Stimulated activated naive CD8-positive, alpha-beta T cell treated with anti-CD3 and anti-CD28 coated beads, Interleukin-15, Interleukin-2, amounts not matched to agents 100 ng/mL and 50 ng/mL, for 24 hours (primary cell): ENCODE measurements around the gene GRIK1.

Source experiments
- H3K27ac Mint-ChIP-seq: one replicate; pipeline ENCODE4 v1.8.0; 2021; ENCODE audit warnings: mild to moderate bottlenecking, mixed read lengths
- H3K27me3 Mint-ChIP-seq: one replicate; pipeline ENCODE4 v1.8.0; 2021; ENCODE audit warnings: mixed read lengths
- H3K36me3 Mint-ChIP-seq: one replicate; pipeline ENCODE4 v1.8.0; 2021; ENCODE audit warnings: low read depth, mixed read lengths
- H3K4me1 Mint-ChIP-seq: one replicate; pipeline ENCODE4 v1.8.0; 2021; ENCODE audit warnings: low read depth, mixed read lengths
- H3K4me3 Mint-ChIP-seq: one replicate; pipeline ENCODE4 v1.8.0; 2021; ENCODE audit warnings: mild to moderate bottlenecking, mixed read lengths
- H3K9me3 Mint-ChIP-seq: one replicate; pipeline ENCODE4 v1.8.0; 2021; ENCODE audit warnings: mixed read lengths

GRIK1 gene

GRCh38 chr21:29940991-29941390 lies 1.2 kb upstream of the GRIK1 start:
- Mint-ChIP-seq H3K9me3 (peaks cover 9% of the 10 kb centered on the region), H3K27ac (no peak overlapping the region), H3K4me1 (peaks cover 4% of the 10 kb centered on the region), H3K27me3 (peaks cover 52% of the 10 kb centered on the region), H3K4me3 (no peak overlapping the region), H3K36me3 (no peaks in the 10 kb centered on the region)

- Mint-ChIP-seq H3K27me3 (peaks cover 52% of the 10 kb centered on the region), H3K4me1 (peaks cover 4% of the 10 kb centered on the region), H3K27ac (no peak overlapping the region), H3K9me3 (peaks cover 9% of the 10 kb centered on the region), H3K36me3 (no peaks in the 10 kb centered on the region), H3K4me3 (no peak overlapping the region)
These were observed 565 bp upstream of the GRIK1 start for GRCh38 chr21:29940361-29940760.

GRCh38 chr21:29939104-29939923 lies 482 bp downstream of the GRIK1 start:
- H3K36me3 Mint-ChIP-seq, result no peaks in the 10 kb centered on the region
- peaks cover 7% of the 10 kb centered on the region for H3K9me3 Mint-ChIP-seq
- no peak overlapping the region for H3K4me3 Mint-ChIP-seq
- H3K27me3 Mint-ChIP-seq, result peaks cover 52% of the 10 kb centered on the region
- peaks cover 4% of the 10 kb centered on the region for H3K4me1 Mint-ChIP-seq
- H3K27ac Mint-ChIP-seq, result no peak overlapping the region

- Mint-ChIP-seq H3K9me3 (peaks cover 4% of the 10 kb centered on the region), H3K27me3 (peaks cover 47% of the 10 kb centered on the region), H3K4me1 (peaks cover 4% of the 10 kb centered on the region), H3K36me3 (no peaks in the 10 kb centered on the region), H3K27ac (no peak overlapping the region), H3K4me3 (no peak overlapping the region)
These were observed 1.1 kb downstream of the GRIK1 start for GRCh38 chr21:29938776-29939103.

- no peaks in the 10 kb centered on the region for H3K36me3 Mint-ChIP-seq
- H3K27me3 Mint-ChIP-seq, result peaks cover 9% of the 10 kb centered on the region
- no peaks in the 10 kb centered on the region for H3K9me3 Mint-ChIP-seq
- no peaks in the 10 kb centered on the region for H3K4me1 Mint-ChIP-seq
- H3K4me3 Mint-ChIP-seq, result no peak overlapping the region
- no peak overlapping the region for H3K27ac Mint-ChIP-seq
These were observed 6.7 kb downstream of the GRIK1 start for GRCh38 chr21:29933088-29933487.

GRCh38 chr21:29928537-29928936 lies 11.3 kb downstream of the GRIK1 start:
- H3K27ac Mint-ChIP-seq, result no peak overlapping the region
- no peaks in the 10 kb centered on the region for H3K27me3 Mint-ChIP-seq
- no peak overlapping the region for H3K4me3 Mint-ChIP-seq

GRCh38 chr21:29920938-29921337 lies 18.9 kb downstream of the GRIK1 start:
- Mint-ChIP-seq H3K27ac (no peak overlapping the region), H3K4me3 (no peak overlapping the region), H3K36me3 (no peaks in the 10 kb centered on the region), H3K9me3 (no peaks in the 10 kb centered on the region), H3K4me1 (no peaks in the 10 kb centered on the region), H3K27me3 (peaks cover 5% of the 10 kb centered on the region)

More at GRCh38 chr21:29928537-29928936, 11.3 kb downstream of the GRIK1 start:
- no peaks in the 10 kb centered on the region for H3K4me1 Mint-ChIP-seq
- H3K9me3 Mint-ChIP-seq, result no peaks in the 10 kb centered on the region
- H3K36me3 Mint-ChIP-seq, result no peaks in the 10 kb centered on the region

GRCh38 chr21:29914326-29914725 lies 25.5 kb downstream of the GRIK1 start:
- Mint-ChIP-seq H3K4me3 (no peak overlapping the region), H3K27me3 (peaks cover 6% of the 10 kb centered on the region), H3K27ac (no peak overlapping the region), H3K4me1 (no peaks in the 10 kb centered on the region), H3K36me3 (no peaks in the 10 kb centered on the region), H3K9me3 (no peaks in the 10 kb centered on the region)

GRCh38 chr21:29909571-29909970 lies 30.2 kb downstream of the GRIK1 start:
- Mint-ChIP-seq H3K27ac (no peak overlapping the region), H3K4me1 (no peaks in the 10 kb centered on the region), H3K27me3 (peaks cover 3% of the 10 kb centered on the region), H3K36me3 (no peaks in the 10 kb centered on the region), H3K9me3 (no peaks in the 10 kb centered on the region), H3K4me3 (no peak overlapping the region)

- Mint-ChIP-seq H3K4me3 (no peak overlapping the region), H3K4me1 (no peaks in the 10 kb centered on the region), H3K27me3 (no peaks in the 10 kb centered on the region), H3K9me3 (no peaks in the 10 kb centered on the region), H3K27ac (no peak overlapping the region), H3K36me3 (no peaks in the 10 kb centered on the region)
These were observed 35.2 kb downstream of the GRIK1 start for GRCh38 chr21:29904359-29905282.

- no peaks in the 10 kb centered on the region for H3K9me3 Mint-ChIP-seq
- peaks cover 4% of the 10 kb centered on the region for H3K27me3 Mint-ChIP-seq
- no peak overlapping the region for H3K4me3 Mint-ChIP-seq
- H3K27ac Mint-ChIP-seq, result no peak overlapping the region
- H3K4me1 Mint-ChIP-seq, result no peaks in the 10 kb centered on the region
- no peaks in the 10 kb centered on the region for H3K36me3 Mint-ChIP-seq
These were observed 42.9 kb downstream of the GRIK1 start for GRCh38 chr21:29896884-29897283.

GRCh38 chr21:29893687-29894086 lies 46.1 kb downstream of the GRIK1 start:
- Mint-ChIP-seq H3K4me1 (no peaks in the 10 kb centered on the region), H3K27me3 (peaks cover 4% of the 10 kb centered on the region), H3K27ac (no peak overlapping the region), H3K36me3 (no peaks in the 10 kb centered on the region), H3K4me3 (no peak overlapping the region), H3K9me3 (no peaks in the 10 kb centered on the region)

GRCh38 chr21:29892379-29892778 lies 47.4 kb downstream of the GRIK1 start:
- Mint-ChIP-seq H3K9me3 (no peaks in the 10 kb centered on the region), H3K27me3 (peaks cover 4% of the 10 kb centered on the region), H3K4me3 (no peak overlapping the region), H3K4me1 (no peaks in the 10 kb centered on the region), H3K36me3 (no peaks in the 10 kb centered on the region), H3K27ac (no peak overlapping the region)

- Mint-ChIP-seq H3K4me1 (no peaks in the 10 kb centered on the region), H3K36me3 (no peaks in the 10 kb centered on the region), H3K4me3 (no peak overlapping the region), H3K27me3 (no peaks in the 10 kb centered on the region), H3K27ac (no peak overlapping the region), H3K9me3 (no peaks in the 10 kb centered on the region)
These were observed 51.4 kb downstream of the GRIK1 start for GRCh38 chr21:29888437-29888836.

- Mint-ChIP-seq H3K4me1 (no peaks in the 10 kb centered on the region), H3K27me3 (no peaks in the 10 kb centered on the region), H3K36me3 (no peaks in the 10 kb centered on the region), H3K9me3 (no peaks in the 10 kb centered on the region), H3K4me3 (no peak overlapping the region), H3K27ac (no peak overlapping the region)
These were observed 52.3 kb downstream of the GRIK1 start for GRCh38 chr21:29887313-29888009.
